Spleen (tissue), 7 donors: ENCODE data around the gene FBLN2.
A peak's percentile ranks its signal among the peaks of the same experiment; 100 is the strongest.

ENCODE experiments used
- POLR2AphosphoS5 ChIP-seq, 3 donors: sonication (generic); formaldehyde crosslinking; IDR thresholded peaks; one replicate each; pipeline ENCODE4 v1.5.1; 2017; ENCODE audit warnings: antibody characterized with exemption in 3 of 3
- TF ChIP-seq, protein P1 (sequence below), 11 experiments: fragments of 200-600 bp in 7 of 11; fragments of 450-650 bp in 4 of 11; sonication (generic) in 4 of 11; IDR thresholded peaks in 8 of 11; conservative IDR thresholded peaks in 3 of 11; 1 replicate in 7 of 11; 2 replicates in 4 of 11; pipeline versions ENCODE4 v1.4.0 to v1.8.0; 2016 to 2021; ENCODE audit warnings: antibody characterized with exemption in 11 of 11, inconsistent platforms in 4 of 11, mild to moderate bottlenecking in 1 of 11
- donor health status: DM: no; HTN: no; CAD: no; lungs with moderate emphysema.
- donor health status: DM: no; HTN: no; CAD: no.
- donor health status: DM: no; HTN: no; CAD: no.

- TF ChIP-seq, protein P1, sequence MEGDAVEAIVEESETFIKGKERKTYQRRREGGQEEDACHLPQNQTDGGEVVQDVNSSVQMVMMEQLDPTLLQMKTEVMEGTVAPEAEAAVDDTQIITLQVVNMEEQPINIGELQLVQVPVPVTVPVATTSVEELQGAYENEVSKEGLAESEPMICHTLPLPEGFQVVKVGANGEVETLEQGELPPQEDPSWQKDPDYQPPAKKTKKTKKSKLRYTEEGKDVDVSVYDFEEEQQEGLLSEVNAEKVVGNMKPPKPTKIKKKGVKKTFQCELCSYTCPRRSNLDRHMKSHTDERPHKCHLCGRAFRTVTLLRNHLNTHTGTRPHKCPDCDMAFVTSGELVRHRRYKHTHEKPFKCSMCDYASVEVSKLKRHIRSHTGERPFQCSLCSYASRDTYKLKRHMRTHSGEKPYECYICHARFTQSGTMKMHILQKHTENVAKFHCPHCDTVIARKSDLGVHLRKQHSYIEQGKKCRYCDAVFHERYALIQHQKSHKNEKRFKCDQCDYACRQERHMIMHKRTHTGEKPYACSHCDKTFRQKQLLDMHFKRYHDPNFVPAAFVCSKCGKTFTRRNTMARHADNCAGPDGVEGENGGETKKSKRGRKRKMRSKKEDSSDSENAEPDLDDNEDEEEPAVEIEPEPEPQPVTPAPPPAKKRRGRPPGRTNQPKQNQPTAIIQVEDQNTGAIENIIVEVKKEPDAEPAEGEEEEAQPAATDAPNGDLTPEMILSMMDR (IDR thresholded peaks at IDR 0.05 in 8 of 11, conservative IDR thresholded peaks at IDR 0.05 in 3 of 11) = no peak
- TF ChIP-seq POLR2AphosphoS5 (IDR thresholded peaks at IDR 0.05) = peak in 2 of 3 donors; percentile 9 to 15
Measured at GRCh38 chr3:13553686-13554085, 4.8 kb downstream of the FBLN2 start.
